Neuron (in vitro differentiated cells): Measurements from ENCODE around the gene MRPS25.

Experiments
- H2AFZ ChIP-seq: one replicate; pipeline ENCODE4 v1.6.1; 2013; ENCODE audit warnings: low read depth, mild to moderate bottlenecking, inconsistent platforms, low read length, moderate library complexity
- H3K27me3 ChIP-seq: one replicate; pipeline ENCODE4 v1.6.1; 2013; ENCODE audit warnings: low read length; ENCODE audit not compliant: insufficient read depth
- H3K36me3 ChIP-seq: one replicate; pipeline ENCODE4 v1.6.1; 2013; ENCODE audit warnings: low read length; ENCODE audit not compliant: insufficient read depth
- H3K4me1 ChIP-seq: one replicate; pipeline ENCODE4 v1.6.1; 2013; ENCODE audit warnings: low read length; ENCODE audit not compliant: insufficient read depth
- H3K4me3 ChIP-seq: 2 replicates; pipeline ENCODE4 v1.5.1; 2013; ENCODE audit warnings: mild to moderate bottlenecking, low read length, moderate library complexity
- H3K9me3 ChIP-seq: one replicate; pipeline ENCODE4 v1.6.1; 2013; ENCODE audit warnings: low read length

MRPS25 gene

GRCh38 chr3:15050405-15051092 is 14.6 kb downstream of the MRPS25 start:
- Histone ChIP-seq H3K4me1 (peaks cover 3% of the 10 kb centered on the region), H2AFZ (no peak overlapping the region), H3K4me3 (no peak overlapping the region), H3K9me3 (no peaks in the 10 kb centered on the region), H3K27me3 (no peaks in the 10 kb centered on the region), H3K36me3 (peaks cover 67% of the 10 kb centered on the region)

GRCh38 chr3:15049584-15049983 is 15.5 kb downstream of the MRPS25 start:
- Histone ChIP-seq H3K9me3 (no peaks in the 10 kb centered on the region), H3K4me3 (no peak overlapping the region), H3K36me3 (peaks cover 77% of the 10 kb centered on the region), H3K4me1 (peaks cover 3% of the 10 kb centered on the region), H3K27me3 (no peaks in the 10 kb centered on the region), H2AFZ (no peak overlapping the region)

- peaks cover 92% of the 10 kb centered on the region for H3K36me3 ChIP-seq
- no peaks in the 10 kb centered on the region for H3K27me3 ChIP-seq
- H3K9me3 ChIP-seq = no peaks in the 10 kb centered on the region
- no peak overlapping the region for H3K4me3 ChIP-seq
- H2AFZ ChIP-seq = no peak overlapping the region
- H3K4me1 ChIP-seq = peaks cover 3% of the 10 kb centered on the region
Measured at GRCh38 chr3:15045667-15046066, 19.4 kb downstream of the MRPS25 start.

- H3K27me3 ChIP-seq = no peaks in the 10 kb centered on the region
- H3K9me3 ChIP-seq = no peaks in the 10 kb centered on the region
- no peak overlapping the region for H3K4me3 ChIP-seq
- H3K4me1 ChIP-seq = peaks cover 3% of the 10 kb centered on the region
- peaks cover 90% of the 10 kb centered on the region for H3K36me3 ChIP-seq
- H2AFZ ChIP-seq = no peak overlapping the region
Measured at GRCh38 chr3:15044326-15044725, 20.8 kb downstream of the MRPS25 start.

- no peaks in the 10 kb centered on the region for H3K27me3 ChIP-seq
- H3K36me3 ChIP-seq = peaks cover 90% of the 10 kb centered on the region
- H3K4me1 ChIP-seq = peaks cover 3% of the 10 kb centered on the region
- H3K9me3 ChIP-seq = no peaks in the 10 kb centered on the region
- H2AFZ ChIP-seq = no peak overlapping the region
- no peak overlapping the region for H3K4me3 ChIP-seq
Measured at GRCh38 chr3:15043408-15044171, 21.5 kb downstream of the MRPS25 start.

- H3K27me3 ChIP-seq = no peaks in the 10 kb centered on the region
- H3K4me3 ChIP-seq = no peak overlapping the region
- H3K9me3 ChIP-seq = no peaks in the 10 kb centered on the region
- H3K4me1 ChIP-seq = peaks cover under 1% of the 10 kb centered on the region
- peaks cover 93% of the 10 kb centered on the region for H3K36me3 ChIP-seq
- no peak overlapping the region for H2AFZ ChIP-seq
Measured at GRCh38 chr3:15042936-15043335, 22.2 kb downstream of the MRPS25 start.

- H3K36me3 ChIP-seq = peaks cover 93% of the 10 kb centered on the region
- H3K4me1 ChIP-seq = no peaks in the 10 kb centered on the region
- H3K27me3 ChIP-seq = no peaks in the 10 kb centered on the region
- H3K4me3 ChIP-seq = no peak overlapping the region
- no peak overlapping the region for H2AFZ ChIP-seq
- no peaks in the 10 kb centered on the region for H3K9me3 ChIP-seq
Measured at GRCh38 chr3:15041950-15042349, 23.2 kb downstream of the MRPS25 start.

- H3K27me3 ChIP-seq = no peaks in the 10 kb centered on the region
- no peaks in the 10 kb centered on the region for H3K4me1 ChIP-seq
- H3K4me3 ChIP-seq = no peak overlapping the region
- H3K36me3 ChIP-seq = peaks cover 82% of the 10 kb centered on the region
- no peaks in the 10 kb centered on the region for H3K9me3 ChIP-seq
- no peak overlapping the region for H2AFZ ChIP-seq
Measured at GRCh38 chr3:15040844-15041243, 24.3 kb downstream of the MRPS25 start.

- H3K36me3 ChIP-seq = peaks cover 78% of the 10 kb centered on the region
- H2AFZ ChIP-seq = no peak overlapping the region
- H3K4me3 ChIP-seq = no peak overlapping the region
- H3K4me1 ChIP-seq = no peaks in the 10 kb centered on the region
- H3K9me3 ChIP-seq = no peaks in the 10 kb centered on the region
- no peaks in the 10 kb centered on the region for H3K27me3 ChIP-seq
Measured at GRCh38 chr3:15038306-15038705, 26.8 kb downstream of the MRPS25 start.

- Histone ChIP-seq H2AFZ (no peak overlapping the region), H3K36me3 (peaks cover 70% of the 10 kb centered on the region), H3K4me3 (no peak overlapping the region), H3K9me3 (no peaks in the 10 kb centered on the region), H3K4me1 (no peaks in the 10 kb centered on the region), H3K27me3 (no peaks in the 10 kb centered on the region)
Measured at GRCh38 chr3:15033103-15033502, 32.0 kb downstream of the MRPS25 start.

GRCh38 chr3:15032650-15033049 is 32.5 kb downstream of the MRPS25 start:
- H3K9me3 ChIP-seq = no peaks in the 10 kb centered on the region
- no peak overlapping the region for H2AFZ ChIP-seq
- no peaks in the 10 kb centered on the region for H3K27me3 ChIP-seq
- no peaks in the 10 kb centered on the region for H3K4me1 ChIP-seq
- no peak overlapping the region for H3K4me3 ChIP-seq
- peaks cover 66% of the 10 kb centered on the region for H3K36me3 ChIP-seq

GRCh38 chr3:15029625-15030024 is 35.5 kb downstream of the MRPS25 start:
- no peak overlapping the region for H2AFZ ChIP-seq
- H3K36me3 ChIP-seq = peaks cover 80% of the 10 kb centered on the region
- H3K4me3 ChIP-seq = no peak overlapping the region
- no peaks in the 10 kb centered on the region for H3K9me3 ChIP-seq
- H3K4me1 ChIP-seq = no peaks in the 10 kb centered on the region
- no peaks in the 10 kb centered on the region for H3K27me3 ChIP-seq

GRCh38 chr3:15023719-15024118 is 41.4 kb downstream of the MRPS25 start:
- no peaks in the 10 kb centered on the region for H3K9me3 ChIP-seq
- H3K36me3 ChIP-seq = peaks cover 86% of the 10 kb centered on the region
- no peaks in the 10 kb centered on the region for H3K27me3 ChIP-seq
- H2AFZ ChIP-seq = no peak overlapping the region
- no peaks in the 10 kb centered on the region for H3K4me1 ChIP-seq
- no peak overlapping the region for H3K4me3 ChIP-seq
